NCI-H460 (cell line): ENCODE measurements around the gene DENND11. TPM values are rescaled to one million over a fixed set of nuclear protein-coding genes. Genes with fewer than 3 reads are reported as not detected.
A peak's percentile ranks its signal among the peaks of the same experiment; 100 is the strongest.
"Not testable (repeated sequence)": the region's sequence is repeated elsewhere in the genome, so short reads cannot be mapped to it uniquely, and the experiment has no call there.

ENCODE experiments used
- DNase-seq: peaks from one replicate; pipeline ENCODE4 v3.0.0-alpha.2; 2016; ENCODE audit warnings: low read depth; ENCODE audit errors: extremely low read depth
- total RNA-seq: library from RNA; depleted of rRNA; stranded (reverse); fragments of >200 nt; shearing (Covaris generic); gene quantifications from 2 replicates; pipeline ENCODE4 v1.2.3, GENCODE V29; 2014

The DENND11 gene
- total RNA-seq, 1 experiment from 2014 or later: 11.5 TPM

GRCh38 chr7:141709318-141709717, 7.4 kb upstream of the DENND11 start:
- DNase-seq: no peak

DNA sequence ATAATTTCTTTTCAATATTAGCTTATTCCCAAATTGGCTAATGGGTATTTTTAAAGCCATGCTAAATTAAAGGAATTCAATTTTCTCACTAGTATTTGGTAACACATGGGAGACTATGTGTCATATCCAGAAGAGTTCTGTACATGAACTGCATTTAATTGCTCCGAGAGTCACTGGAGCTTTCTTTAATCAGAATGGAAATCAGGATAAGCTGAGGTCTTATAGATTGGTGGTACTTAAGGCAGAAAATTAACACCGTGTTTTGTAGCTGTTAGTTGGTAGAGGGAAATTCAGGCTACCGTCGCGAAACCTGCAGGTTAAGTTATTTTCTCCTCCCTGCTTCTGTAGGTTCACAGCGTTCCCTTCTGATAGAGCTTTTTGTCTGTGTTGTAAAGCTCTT, 6.4 kb upstream of the DENND11 start, which contains the start of gene WEE2:
WEE2 (plus strand) TSS at position 3 of the 400 bp plus-strand sequence. CDS start 406 bp downstream, outside the sequence.
- no peak for DNase-seq

DNA sequence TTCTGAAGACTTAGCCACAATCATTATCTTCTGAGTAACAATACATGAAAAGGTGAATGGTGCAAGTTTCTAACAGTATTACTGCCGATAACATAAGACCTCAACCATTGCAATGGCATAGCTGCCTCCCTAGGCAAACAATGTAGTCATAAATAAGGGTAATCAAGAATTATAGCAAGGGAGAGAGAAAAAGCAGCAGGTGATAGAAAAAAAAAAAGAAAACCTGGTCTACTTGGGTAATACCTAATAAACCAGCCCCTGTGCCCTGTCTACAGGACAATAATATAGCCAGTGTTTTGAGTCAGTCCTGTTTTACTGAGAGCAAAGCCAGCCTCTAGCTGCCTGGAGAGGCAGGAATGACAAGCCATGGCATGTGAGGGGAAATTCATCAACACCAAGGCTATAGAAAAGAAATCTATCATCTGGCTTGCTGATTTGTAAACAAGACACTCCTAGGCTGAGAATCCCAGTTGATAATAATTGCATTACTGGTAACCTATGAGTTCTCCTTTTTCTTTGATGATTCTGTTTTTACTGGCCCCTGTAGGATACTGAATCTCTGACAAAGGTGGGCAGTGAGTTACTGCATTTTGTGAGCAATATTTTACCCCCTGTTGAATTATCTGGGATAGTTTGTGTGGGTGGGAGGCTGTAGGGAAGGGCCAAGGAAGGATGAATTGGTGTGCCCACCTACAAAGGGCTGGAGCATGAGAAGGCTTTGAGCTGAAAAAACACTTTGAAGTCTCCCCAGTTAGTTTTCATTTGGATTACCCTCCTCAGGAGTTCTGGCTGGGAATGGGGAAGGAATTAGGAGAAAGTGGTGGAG, 4.5 kb upstream of the DENND11 start:
- DNase-seq: no peak

GRCh38 chr7:141704741-141705140, 2.8 kb upstream of the DENND11 start:
- DNase-seq: no peak

DNA sequence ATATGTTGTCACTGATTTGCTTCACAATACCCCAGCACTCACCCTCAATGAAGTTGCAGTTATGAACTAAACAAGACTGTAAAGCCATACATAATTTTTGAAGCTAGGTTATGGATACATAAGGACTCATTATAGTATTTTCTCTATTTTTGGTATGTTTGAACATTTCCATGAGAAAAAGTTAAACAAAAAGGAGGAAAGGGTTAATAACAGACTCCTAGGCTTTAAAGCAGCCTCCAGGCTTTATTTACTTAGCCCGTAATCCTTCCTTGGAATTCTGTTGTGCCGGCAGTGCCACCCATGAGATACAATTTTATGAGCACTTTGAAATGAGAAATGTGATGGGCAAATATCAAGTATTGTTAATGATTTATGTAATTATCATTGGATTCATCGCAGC, 2.1 kb upstream of the DENND11 start:
- no peak for DNase-seq

- no peak for DNase-seq
Observed at GRCh38 chr7:141702892-141703291, 926 bp upstream of the DENND11 start.

DNA sequence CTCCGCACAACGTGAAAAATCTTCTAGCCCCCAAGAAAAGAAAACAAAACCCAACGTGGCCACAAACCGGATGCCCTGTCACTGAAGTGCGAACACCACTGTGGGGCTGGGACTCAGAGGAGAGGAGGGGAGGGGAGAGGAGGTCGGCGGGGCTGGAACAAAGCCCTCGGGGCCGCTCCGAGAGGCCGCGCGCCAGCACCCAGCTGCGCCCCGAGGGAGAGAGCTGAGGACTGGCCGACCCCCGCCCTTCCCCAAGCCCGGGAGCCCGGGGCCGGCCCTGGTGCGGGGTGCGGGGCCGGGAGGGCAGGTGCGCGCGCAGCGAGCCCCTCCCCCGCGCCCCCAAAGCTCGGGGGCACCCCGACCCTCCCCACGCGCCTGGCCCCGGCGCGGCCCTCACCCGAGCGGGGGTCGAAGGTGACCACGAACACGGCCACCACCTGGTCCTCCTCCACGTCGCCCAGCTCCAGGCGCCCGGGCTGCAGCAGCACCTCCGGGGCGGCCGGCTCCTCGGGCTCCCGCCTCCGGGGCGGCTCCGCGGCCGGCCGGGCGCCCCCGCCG, 398 bp downstream of the DENND11 start:
- DNase-seq: peak; percentile 5

DNA sequence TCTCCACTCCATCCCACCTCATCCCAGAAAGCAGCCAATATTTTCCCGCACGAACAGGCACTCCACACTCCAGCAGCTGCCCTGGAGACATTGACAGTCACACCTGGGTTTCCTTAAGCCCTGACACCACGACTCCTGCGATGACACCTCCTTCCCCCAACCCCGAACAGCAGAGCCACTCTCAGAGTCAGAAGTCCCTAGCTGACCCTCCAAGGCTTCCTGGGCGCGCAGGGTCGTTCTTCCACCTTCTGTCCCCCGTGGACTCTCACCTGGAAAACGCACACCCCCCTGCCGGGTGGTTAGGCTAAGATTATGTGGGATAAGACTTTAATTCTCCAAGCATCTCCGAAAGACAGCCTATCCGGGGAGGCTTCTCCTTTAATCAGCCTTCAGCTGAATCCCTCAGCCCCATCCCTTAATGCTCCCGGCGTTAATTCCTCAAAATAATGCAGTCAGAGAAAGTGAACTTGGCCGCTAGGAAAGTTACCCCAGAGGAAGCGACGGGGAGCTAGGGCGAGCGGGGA, 1.1 kb downstream of the DENND11 start:
- DNase-seq: no peak

- DNase-seq: no peak
Observed at GRCh38 chr7:141700296-141700847, 1.6 kb downstream of the DENND11 start.

DNA sequence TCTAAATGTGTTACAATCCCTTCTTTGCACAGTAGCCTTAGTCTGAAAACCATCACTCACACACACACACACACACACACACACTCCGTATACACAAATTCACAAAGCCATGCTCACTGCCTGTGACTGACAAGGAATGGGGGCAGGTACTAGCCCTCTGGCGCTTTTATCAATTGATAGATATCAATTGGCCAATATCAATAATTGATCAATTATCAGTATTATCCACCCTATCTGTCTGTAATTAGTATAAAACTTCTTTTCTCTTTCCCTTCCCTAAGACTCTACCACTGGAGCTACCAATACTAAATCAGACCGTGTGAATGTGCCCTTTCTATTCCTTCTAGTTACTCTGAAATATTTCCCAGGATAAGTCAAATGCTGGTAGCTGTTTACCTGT, 2.1 kb downstream of the DENND11 start:
- DNase-seq: no peak

DNA sequence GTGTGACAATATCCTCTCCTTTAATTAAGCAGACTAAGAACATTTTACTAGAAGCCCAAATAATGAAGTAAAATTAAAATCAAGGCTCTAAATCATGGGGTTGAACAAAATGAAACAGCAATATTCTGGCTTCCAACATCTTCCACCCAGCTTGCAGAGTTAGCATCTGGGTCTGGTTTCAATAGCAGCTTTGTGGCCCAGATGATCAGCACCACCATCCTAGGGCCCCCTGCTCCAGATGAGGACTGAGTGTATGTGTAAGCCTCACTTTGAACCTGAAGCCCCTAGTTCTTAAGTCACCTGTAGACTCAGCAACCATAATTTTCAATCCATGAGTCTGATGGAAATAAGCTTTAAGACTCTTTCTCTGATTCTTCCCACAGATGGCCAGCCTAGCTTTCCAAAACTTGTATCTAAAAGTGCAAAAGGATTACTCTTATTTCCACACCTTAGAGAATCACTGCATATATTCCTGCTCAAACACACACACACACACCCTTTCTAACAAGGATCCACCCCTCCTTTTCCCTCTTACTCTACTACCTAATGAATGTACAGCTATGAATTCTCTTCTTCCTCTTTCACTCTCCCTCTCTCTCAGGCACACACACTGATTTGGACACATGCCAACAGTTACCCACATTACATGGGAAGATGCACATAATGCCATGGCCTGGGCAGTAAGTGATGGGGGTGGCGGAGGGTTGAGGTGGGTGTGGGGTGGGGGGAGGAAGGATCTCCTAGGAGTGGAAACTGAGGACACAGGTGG, 3.5 kb downstream of the DENND11 start:
- DNase-seq: no peak

DNA sequence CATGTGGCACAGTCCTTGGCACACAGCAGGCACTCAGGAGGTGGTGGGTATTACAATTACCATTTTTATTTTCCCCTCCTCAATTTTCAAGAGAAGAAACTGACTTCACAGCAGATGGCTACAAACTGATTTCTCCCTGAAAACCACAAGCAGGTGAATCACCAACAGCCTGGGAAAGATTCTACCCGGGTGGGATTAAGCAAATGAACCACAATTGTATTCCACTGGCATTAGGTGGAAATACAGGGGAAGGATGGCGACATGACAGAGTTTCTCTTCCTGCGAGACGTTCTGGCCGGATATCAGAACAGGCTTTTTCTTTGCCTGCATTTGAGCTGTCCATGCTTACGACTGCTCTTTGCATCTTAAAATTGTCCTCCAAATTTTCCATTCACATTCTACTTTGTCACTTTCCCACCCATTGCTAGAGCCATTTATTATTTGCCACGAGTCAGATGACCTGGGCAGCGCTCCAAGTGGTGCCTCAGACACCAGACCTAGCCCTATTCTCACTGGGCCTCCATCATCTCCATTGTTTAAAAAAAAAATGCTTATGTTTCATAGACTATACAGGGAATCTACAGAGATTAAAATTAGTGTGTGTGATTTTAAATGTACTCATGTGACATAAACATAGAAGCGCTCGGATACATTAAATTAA, 4.6 kb downstream of the DENND11 start:
- no peak for DNase-seq

GRCh38 chr7:141696348-141696747, 5.6 kb downstream of the DENND11 start:
- no peak for DNase-seq

DNA sequence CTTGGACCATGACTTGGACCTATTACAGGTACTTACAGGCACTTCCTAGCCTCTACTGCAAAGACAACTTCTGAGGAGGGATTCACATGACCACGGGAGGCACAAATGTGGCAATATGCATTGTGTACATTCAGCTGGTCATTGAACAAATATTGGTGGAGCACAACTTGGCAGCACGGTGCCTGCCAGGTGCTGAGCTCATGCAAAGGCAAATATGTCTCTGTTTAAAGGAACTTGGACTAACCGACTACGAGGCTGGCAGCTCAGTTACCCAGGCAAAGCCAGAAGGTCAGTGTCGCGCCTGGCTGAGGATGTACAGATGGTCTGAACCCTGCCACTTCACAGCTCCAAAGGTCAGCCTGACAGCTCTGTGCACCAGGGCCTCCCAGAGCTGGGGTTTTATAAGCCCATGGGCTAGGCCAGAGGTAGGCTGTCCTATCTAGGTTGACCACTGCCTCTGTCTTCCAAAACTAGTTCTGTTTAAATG, 6.1 kb downstream of the DENND11 start:
- no peak for DNase-seq

DNA sequence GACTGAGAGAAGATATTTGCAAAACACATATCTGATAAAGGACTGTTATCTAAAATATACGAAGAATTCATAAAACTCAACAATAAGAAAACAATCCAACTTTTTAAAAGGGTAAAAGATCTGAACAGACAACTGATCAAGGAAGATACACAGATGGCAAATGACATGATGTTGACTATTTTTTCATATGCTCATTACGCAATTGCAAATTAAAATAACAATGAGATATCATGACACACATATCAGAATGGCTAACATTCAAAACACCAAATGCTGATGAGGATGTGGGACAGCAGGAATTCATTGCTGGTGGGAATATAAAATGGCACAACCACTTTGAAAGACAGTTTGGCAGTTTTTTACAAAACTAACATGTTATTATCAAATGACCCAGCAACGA, 8.9 kb downstream of the DENND11 start:
- no peak for DNase-seq

- DNase-seq: no peak
Observed at GRCh38 chr7:141691961-141692360, 10.0 kb downstream of the DENND11 start.

- no peak for DNase-seq
Observed at GRCh38 chr7:141691540-141691939, 10.4 kb downstream of the DENND11 start.

- DNase-seq: not testable (repeated sequence)
Observed at GRCh38 chr7:141689072-141689825, 12.7 kb downstream of the DENND11 start.

DNA sequence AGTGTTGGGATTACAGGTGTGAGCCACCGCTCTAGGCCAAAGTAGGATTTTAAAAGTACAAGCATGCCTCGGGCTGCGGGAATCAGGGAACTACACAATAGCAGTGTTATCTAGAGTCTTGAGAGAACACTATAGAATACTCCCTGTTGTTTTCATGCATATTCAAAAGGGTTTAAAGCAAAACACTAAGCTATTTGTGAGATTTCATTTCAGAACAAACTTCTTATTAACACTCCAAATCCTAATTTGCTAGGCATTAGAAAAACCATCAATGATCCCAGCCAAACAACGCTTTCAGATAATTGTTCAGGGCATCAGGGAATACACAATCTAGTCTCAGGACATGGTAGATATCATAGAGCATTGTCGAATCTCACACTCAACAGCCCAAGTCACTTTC, 13.9 kb downstream of the DENND11 start:
- DNase-seq: no peak

DNA sequence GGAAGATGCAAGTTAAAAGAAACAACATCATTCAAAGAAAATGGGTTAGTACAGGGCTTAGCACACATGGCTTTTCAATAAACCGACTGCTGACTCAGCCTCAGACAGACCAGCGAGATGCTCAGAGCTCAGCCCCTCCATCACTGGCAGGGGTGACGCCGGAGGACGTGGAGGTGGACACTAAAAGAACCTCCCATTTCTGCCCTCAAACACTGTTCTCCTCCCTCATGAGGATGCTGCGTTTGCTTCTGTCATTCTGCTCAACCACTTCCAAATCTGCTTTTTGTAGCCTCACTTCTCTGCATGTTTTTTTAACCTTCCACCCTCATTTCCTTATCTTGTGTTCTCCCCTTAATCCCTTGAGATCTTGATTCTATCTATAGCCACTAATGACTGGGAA, 15.3 kb downstream of the DENND11 start:
- DNase-seq: no peak
